BJ (cell line): ENCODE data around the gene BEND6. TPM values are rescaled to one million over a fixed set of nuclear protein-coding genes. Genes with fewer than 3 reads are reported as not detected.

Experiments used
- CTCF ChIA-PET: fragments of 350-600 bp; formaldehyde crosslinking; extraction: SDS; loops from one replicate; lab custom pipeline; 2021; ENCODE audit warnings: antibody characterized with exemption, inconsistent platforms; lab: Yijun Ruan, JAX
- POLR2A ChIA-PET: fragments of 300-600 bp; sonication (Branson Sonifier 250); formaldehyde crosslinking; extraction: SDS; loops from one replicate; lab custom pipeline; 2021; ENCODE audit warnings: antibody characterized with exemption; lab: Charles Lee
- DNase-seq: peaks from one replicate; pipeline ENCODE4 v3.0.0-alpha.2; 2011; ENCODE audit warnings: low read depth
- H3K27me3 ChIP-seq: 2 replicates; pipeline ENCODE4 v1.6.0; 2011; ENCODE audit warnings: low read length; ENCODE audit not compliant: control insufficient read depth, insufficient read depth
- H3K36me3 ChIP-seq: 2 replicates; pipeline ENCODE4 v1.5.1; 2011; ENCODE audit warnings: low read length; ENCODE audit not compliant: control insufficient read depth, insufficient read depth
- H3K4me3 ChIP-seq: 2 replicates; pipeline ENCODE4 v1.5.1; 2011; ENCODE audit warnings: low read depth, mild to moderate bottlenecking, control low read depth, low read length
- polyA plus RNA-seq: library from polyadenylated mRNA; depleted of rRNA; stranded (reverse); fragments of >200 nt; gene quantifications from 2 replicates; pipeline ENCODE4 v1.2.3, GENCODE V29; 2011
- TF ChIP-seq, protein P1 (sequence below): IDR thresholded peaks from 2 replicates; pipeline ENCODE4 v1.5.1; 2011; ENCODE audit warnings: low read depth, mild to moderate bottlenecking, control low read depth, inconsistent platforms, low read length, moderate library complexity; ENCODE audit not compliant: insufficient read depth

Gene BEND6
- polyA plus RNA-seq, 1 experiment = 4.8 TPM

DNA sequence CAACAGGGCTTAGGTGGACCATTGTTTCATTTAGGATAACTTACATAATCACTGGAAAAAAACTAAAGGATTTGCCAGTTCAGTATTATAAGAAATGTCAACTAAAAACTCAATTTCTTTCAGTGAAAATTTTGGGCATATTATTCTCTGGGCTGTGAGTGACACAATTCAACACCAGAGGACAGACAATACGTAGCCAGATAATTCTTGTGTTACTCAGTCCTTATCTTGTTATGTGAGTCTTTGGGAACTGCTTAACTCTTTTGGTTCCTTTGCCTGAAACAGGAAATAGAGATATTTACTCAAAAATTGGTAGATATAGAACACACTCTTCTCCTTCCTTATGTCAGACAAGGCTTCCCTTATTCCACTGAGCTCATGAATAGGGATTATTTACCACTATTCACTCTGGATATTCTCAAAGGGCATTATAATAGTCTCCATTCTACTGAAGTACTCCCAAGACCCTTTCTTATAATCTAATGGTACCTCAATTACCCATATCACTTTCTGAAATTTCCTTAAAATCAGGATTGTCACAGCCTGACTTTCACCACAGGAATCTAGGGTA lies 4.9 kb upstream of the BEND6 start:
- no peaks in the 10 kb centered on the region for H3K36me3 ChIP-seq
- ChIA-PET CTCF (interaction anchor here (0.5 to 1.4 kb wide), 4 partner anchors 47 to 118 kb away, joined by 3 to 5 read pairs (median 4); no protein-coding TSS in a partner anchor), POLR2A (no interaction called here)
- H3K27me3 ChIP-seq = no peaks in the 10 kb centered on the region
- TF ChIP-seq, protein P1, sequence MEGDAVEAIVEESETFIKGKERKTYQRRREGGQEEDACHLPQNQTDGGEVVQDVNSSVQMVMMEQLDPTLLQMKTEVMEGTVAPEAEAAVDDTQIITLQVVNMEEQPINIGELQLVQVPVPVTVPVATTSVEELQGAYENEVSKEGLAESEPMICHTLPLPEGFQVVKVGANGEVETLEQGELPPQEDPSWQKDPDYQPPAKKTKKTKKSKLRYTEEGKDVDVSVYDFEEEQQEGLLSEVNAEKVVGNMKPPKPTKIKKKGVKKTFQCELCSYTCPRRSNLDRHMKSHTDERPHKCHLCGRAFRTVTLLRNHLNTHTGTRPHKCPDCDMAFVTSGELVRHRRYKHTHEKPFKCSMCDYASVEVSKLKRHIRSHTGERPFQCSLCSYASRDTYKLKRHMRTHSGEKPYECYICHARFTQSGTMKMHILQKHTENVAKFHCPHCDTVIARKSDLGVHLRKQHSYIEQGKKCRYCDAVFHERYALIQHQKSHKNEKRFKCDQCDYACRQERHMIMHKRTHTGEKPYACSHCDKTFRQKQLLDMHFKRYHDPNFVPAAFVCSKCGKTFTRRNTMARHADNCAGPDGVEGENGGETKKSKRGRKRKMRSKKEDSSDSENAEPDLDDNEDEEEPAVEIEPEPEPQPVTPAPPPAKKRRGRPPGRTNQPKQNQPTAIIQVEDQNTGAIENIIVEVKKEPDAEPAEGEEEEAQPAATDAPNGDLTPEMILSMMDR = no peak
- no peak for DNase-seq
- no peak overlapping the region for H3K4me3 ChIP-seq

DNA sequence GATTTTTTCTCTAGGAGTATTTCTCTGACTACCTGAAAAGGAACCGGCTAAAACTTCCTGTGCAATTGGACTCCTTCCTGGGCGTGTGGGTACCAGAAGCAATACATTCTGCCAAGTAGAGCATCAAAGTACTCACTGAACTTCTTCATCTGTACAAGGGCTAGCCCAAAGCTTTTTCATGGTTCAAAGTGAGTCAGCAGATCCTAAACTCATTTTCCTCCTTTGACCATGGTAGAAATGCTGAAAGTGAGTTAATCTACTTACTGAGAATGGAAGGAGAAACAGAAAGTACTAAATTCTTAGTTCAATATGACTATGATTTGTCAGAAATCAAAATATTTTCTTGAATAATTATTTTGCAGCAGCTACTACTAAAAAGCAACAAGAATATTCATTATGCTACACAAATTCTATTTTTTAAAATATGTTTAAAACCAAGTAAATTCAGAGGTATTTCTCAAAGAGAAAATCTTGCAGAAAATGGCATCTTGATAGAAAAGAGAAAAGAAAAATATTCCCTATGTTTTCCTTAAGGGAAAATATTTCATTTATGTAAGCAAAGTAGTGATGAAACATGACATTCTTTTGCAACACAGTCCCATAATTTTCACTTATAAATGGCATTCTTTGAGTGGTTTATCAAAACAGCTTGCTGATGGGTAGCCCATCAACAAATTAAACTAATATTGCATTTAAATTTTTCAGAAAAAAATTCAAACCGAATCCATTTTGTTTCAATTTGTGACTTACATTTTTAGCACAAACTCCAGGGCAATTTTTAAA lies 3.7 kb upstream of the BEND6 start:
- TF ChIP-seq, protein P1 = no peak
- H3K36me3 ChIP-seq = no peaks in the 10 kb centered on the region
- POLR2A ChIA-PET = no interaction called here
- no peaks in the 10 kb centered on the region for H3K27me3 ChIP-seq
- CTCF ChIA-PET = interaction anchor here (1.2 to 2.3 kb wide), 5 partner anchors 47 to 99 kb away, joined by 3 to 13 read pairs (median 4); no protein-coding TSS in a partner anchor
- no peak for DNase-seq
- no peak overlapping the region for H3K4me3 ChIP-seq

DNA sequence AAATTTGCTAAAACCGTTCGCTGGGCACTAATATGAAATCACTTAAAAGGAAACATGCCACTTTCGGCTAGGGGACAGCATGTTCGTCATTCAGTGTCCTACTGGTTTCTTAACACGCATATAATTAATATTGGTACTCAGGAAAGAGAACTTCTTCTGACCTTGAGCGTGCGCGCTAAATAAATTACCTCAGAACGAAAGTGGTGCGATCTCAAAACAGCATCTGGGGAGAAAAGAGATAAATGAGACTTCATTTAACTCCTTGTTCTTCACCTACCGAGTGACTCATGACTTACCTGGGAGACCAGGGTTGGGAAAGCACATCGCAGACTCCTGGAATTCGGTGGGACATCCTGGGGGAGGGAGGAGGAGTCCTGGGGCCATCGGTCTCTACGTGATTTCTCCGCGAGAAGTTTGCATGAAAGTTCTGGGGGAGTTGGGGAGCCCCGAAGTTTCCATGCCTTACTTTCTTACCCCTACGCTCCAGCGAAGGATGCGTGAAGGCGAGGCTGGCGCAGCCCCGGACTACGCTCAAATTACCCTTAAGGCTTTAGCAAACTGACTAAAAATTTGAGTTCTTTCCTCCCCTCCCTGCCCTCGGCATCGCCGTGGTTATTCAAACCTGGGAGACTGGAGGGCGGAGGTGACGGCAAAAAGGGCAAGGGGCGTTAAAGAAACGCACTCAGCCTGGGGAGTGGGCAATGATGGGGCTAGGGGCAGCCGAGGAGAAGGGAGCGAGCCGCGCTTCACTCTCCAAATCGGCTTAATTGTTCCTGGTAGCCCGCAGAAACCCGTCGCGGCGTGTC lies 1.1 kb upstream of the BEND6 start:
- peak overlapping the region; percentile 96 for H3K4me3 ChIP-seq
- POLR2A ChIA-PET = no interaction called here
- H3K36me3 ChIP-seq = no peaks in the 10 kb centered on the region
- CTCF ChIA-PET = interaction anchor here (0.7 to 7.1 kb wide), 12 partner anchors 10 to 371 kb away, joined by 3 to 60 read pairs (median 6); no protein-coding TSS in a partner anchor
- no peak for DNase-seq
- TF ChIP-seq, protein P1 = no peak
- H3K27me3 ChIP-seq = no peaks in the 10 kb centered on the region

DNA sequence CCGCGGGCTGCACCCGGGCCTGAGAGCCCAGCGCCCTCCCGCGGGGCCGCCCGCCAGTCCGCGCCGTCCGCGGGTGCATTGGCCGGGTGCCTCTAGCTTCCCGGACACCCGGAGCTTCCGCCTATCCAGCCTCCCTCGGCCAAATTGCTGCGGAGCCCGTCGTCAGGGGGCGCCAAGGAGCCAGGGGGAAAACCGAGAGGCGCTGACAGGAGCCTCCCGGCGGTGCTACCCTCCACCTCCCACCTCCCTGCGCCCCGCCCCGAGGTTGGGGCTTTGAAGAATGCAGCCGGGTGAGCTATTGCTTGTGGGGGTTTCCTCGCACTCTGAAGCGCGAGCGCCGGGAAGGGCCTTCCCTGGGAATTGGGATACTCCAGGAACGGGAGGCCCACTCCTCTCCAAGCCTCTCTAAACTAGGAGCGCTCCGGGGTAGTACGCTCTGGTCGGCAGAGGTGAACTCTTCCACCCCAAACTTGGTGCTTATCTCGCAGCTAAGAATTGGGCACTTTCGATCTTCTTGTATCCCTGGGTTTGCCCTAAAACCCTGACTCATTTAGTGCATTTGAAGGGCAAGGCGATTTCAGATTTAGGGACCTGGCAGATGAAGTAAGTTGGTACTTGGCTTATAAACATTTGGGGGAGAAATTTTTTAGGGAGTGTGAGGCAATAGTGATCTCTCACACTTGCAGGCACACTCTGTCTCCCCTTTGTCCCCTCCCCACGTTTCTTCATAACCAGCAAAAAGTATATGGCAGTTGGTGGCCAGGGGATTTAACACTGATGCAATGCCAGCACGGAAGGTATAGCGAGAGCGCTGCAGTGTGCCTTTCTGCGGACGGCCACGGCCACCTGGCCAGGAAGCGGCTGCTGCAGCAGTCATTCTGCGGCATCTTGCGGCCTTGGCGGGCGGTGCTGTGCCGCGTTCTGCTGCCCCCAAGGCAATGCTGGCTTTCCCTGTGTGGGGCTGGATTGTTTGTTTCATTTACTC lies 556 bp downstream of the BEND6 start:
- Histone ChIP-seq H3K36me3 (no peaks in the 10 kb centered on the region), H3K4me3 (peak overlapping the region; percentile 96), H3K27me3 (no peaks in the 10 kb centered on the region)
- DNase-seq = peak; percentile 42
- ChIA-PET POLR2A (interaction anchor here (0.9 kb wide), 1 partner anchor 92 kb away, joined by 3 read pairs; no protein-coding TSS in a partner anchor), CTCF (interaction anchor here (0.6 to 7.1 kb wide), 26 partner anchors 9 to 365 kb away, joined by 3 to 60 read pairs (median 4); partner anchors contain the start of gene KIAA1586)
- TF ChIP-seq, protein P1 = peak; percentile 92
